Brain microvascular endothelial cell (primary cell): ENCODE measurements around the gene RSPH1.
A peak's percentile ranks its signal among the peaks of the same experiment; 100 is the strongest.

ENCODE experiments used
- DNase-seq: peaks from one replicate; pipeline ENCODE4 v3.0.0-alpha.2; 2020
- H3K27ac ChIP-seq: fragments of 250-450 bp; sonication (Bioruptor Pico); 2 replicates; pipeline ENCODE4 v1.5.1; 2020; ENCODE audit warnings: mild to moderate bottlenecking, moderate library complexity
- H3K27me3 ChIP-seq: fragments of 250-450 bp; sonication (Bioruptor Pico); replicated peaks from 2 replicates; pipeline ENCODE4 v1.5.1; 2020; ENCODE audit warnings: mild to moderate bottlenecking
- H3K36me3 ChIP-seq: fragments of 250-450 bp; sonication (Bioruptor Pico); replicated peaks from 2 replicates; pipeline ENCODE4 v1.5.1; 2020; ENCODE audit warnings: mild to moderate bottlenecking
- H3K4me3 ChIP-seq: 2 replicates; pipeline ENCODE4 v1.5.1; 2011; ENCODE audit warnings: low read depth, mild to moderate bottlenecking, control low read depth, low read length, moderate library complexity
- CTCF ChIP-seq: IDR thresholded peaks from 2 replicates; pipeline ENCODE4 v1.5.1; 2011; ENCODE audit warnings: low read depth, mild to moderate bottlenecking, moderate library complexity, low read length, control low read depth, inconsistent platforms; ENCODE audit errors: missing control alignments
- in situ Hi-C: cut with HindIII; loops from 2 replicates; pipeline ENCODE4 v1.10.0; 2017; ENCODE audit warnings: low sequenced_read_pairs, low pct_ligation_motif_present

Gene RSPH1

DNA sequence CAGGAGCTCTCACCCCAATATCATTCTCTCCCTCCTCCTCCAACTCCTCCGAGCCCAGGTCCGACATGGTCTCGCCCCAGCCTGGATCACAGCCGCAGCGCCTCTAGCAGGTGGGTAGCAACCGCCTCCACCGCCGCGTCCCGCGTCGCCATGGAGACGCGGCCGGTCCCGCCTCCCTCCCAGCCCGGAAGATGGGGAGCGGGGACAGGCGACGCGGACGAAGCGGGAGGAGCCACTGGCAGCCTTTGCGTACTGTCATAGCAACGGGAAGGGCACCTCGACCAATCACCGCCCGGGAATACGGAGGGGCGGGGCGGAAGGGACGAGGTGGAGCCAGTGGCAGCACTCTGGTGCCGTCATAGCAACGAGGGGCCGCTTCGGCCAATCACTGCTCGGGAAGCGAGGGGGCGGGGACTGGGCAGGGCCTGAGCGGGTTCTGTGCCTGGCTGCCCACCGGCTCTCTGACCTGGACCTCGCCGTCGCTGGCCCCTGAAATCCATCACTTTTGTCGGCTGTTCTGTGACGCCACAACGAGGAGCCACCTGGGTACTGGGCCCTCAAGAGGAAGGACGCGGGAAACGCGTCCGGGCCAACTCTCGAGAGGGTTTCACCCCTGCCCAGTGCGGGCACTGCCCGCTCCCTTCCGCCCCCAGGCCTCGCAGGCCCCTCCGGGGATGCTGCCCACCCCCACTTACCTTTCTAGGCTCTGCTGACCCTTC, at the start of gene RSPH1:
Gene RSPH1, minus strand, starts transcription at position 105 of the 719 bp plus-strand sequence. Its CDS starts 38 bp downstream, at position 67.
- in situ Hi-C loops: no loop called here
- Histone ChIP-seq H3K4me3 (peak within 1 kb of the TSS; percentile 67), H3K27me3 (no peaks in the 10 kb centered on the region), H3K36me3 (no peaks in the 10 kb centered on the region), H3K27ac (peak within 1 kb of the TSS; percentile 36)
- peak; percentile 98 for DNase-seq
- no peak for TF ChIP-seq CTCF

DNA sequence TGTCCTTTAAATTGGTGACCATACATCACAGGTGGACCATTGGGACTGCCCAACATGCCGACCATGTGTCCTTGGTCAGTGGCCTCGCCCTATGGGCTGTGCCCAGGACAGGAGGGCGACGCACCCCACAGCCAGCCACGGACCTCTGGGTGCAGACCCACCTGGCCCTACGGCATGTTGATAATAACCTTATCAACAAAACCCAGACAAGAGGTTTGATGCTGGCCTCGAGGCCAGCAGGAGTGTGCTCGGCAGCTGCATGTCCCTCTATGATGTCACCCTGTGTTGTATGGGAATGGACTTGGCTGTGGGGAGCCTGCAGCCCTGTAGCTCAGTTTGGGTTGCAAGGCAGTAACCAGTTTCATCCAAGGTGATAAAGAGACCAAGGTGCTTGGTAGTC, 49.7 kb upstream of the RSPH1 start:
- DNase-seq: no peak
- in situ Hi-C loops: no loop called here
- H3K36me3 ChIP-seq: no peaks in the 10 kb centered on the region
- H3K4me3 ChIP-seq: no peak overlapping the region
- no peak overlapping the region for H3K27ac ChIP-seq
- no peaks in the 10 kb centered on the region for H3K27me3 ChIP-seq
- TF ChIP-seq CTCF: no peak

- no peak for TF ChIP-seq CTCF
- Histone ChIP-seq H3K36me3 (no peaks in the 10 kb centered on the region), H3K4me3 (no peak overlapping the region), H3K27me3 (no peaks in the 10 kb centered on the region), H3K27ac (no peak overlapping the region)
- in situ Hi-C loops: no loop called here
- no peak for DNase-seq
Observed at GRCh38 chr21:42545317-42545716, 49.3 kb upstream of the RSPH1 start.

GRCh38 chr21:42544544-42544943, 48.5 kb upstream of the RSPH1 start:
- H3K4me3 ChIP-seq: no peak overlapping the region
- H3K36me3 ChIP-seq: no peaks in the 10 kb centered on the region
- DNase-seq: no peak
- no peak for TF ChIP-seq CTCF
- no peak overlapping the region for H3K27ac ChIP-seq
- no peaks in the 10 kb centered on the region for H3K27me3 ChIP-seq
- in situ Hi-C loops: no loop called here

GRCh38 chr21:42543106-42543847, 47.3 kb upstream of the RSPH1 start:
- DNase-seq: no peak
- TF ChIP-seq CTCF: no peak
- Histone ChIP-seq H3K27ac (no peak overlapping the region), H3K4me3 (no peak overlapping the region), H3K27me3 (no peaks in the 10 kb centered on the region), H3K36me3 (no peaks in the 10 kb centered on the region)
- in situ Hi-C loops: no loop called here
